Measurements from ENCODE around the gene RTTN.
A peak's percentile ranks its signal among the peaks of the same experiment; 100 is the strongest.

The RTTN gene

DNA sequence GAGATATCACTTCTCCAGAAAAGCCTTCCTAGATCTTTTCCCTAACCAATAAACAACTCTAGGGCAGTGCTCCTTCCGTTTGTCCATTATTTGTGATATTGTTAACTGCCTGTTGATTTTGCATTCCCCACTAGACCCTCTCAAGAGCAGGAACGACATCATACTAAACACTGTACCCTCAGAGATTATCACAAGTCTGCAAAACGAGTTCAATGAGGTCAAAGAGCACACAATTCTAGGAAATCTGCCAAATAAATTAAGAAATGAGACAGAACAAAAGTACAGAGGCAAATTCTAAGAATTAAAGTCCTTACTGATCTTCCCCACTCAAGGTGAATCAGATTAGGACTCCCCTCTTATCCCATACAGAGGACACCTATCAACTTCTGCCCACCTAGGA, 7.6 kb downstream of the RTTN start:
- H3K27ac ChIP-seq (ENCODE audit: low read depth, low read length): no peak overlapping the region
- H3K36me3 ChIP-seq (ENCODE audit: control insufficient read depth, insufficient read depth, low read length): peaks cover 77% of the 10 kb centered on the region
- no peak overlapping the region for H3K9ac ChIP-seq (ENCODE audit: low read length)
- H3K27me3 ChIP-seq (ENCODE audit: control insufficient read depth, insufficient read depth, low read length): no peaks in the 10 kb centered on the region
- no peak overlapping the region for H3K4me3 ChIP-seq (ENCODE audit: low read depth, low read length)
- H3K4me1 ChIP-seq (ENCODE audit: control insufficient read depth, insufficient read depth, low read length): no peaks in the 10 kb centered on the region
- no peaks in the 10 kb centered on the region for H3K9me3 ChIP-seq (ENCODE audit: control insufficient read depth, insufficient read depth, low read depth, low read length)

- H3K36me3 ChIP-seq (ENCODE audit: control insufficient read depth, insufficient read depth, low read length): peaks cover 84% of the 10 kb centered on the region
- H3K27me3 ChIP-seq (ENCODE audit: control insufficient read depth, insufficient read depth, low read length): no peaks in the 10 kb centered on the region
- H3K27ac ChIP-seq (ENCODE audit: low read depth, low read length): no peak overlapping the region
- no peaks in the 10 kb centered on the region for H3K4me1 ChIP-seq (ENCODE audit: control insufficient read depth, insufficient read depth, low read length)
- no peaks in the 10 kb centered on the region for H3K9me3 ChIP-seq (ENCODE audit: control insufficient read depth, insufficient read depth, low read depth, low read length)
- no peak overlapping the region for H3K9ac ChIP-seq (ENCODE audit: low read length)
- H3K4me3 ChIP-seq (ENCODE audit: low read depth, low read length): no peak overlapping the region
Measured at GRCh38 chr18:70197026-70197425, 8.5 kb downstream of the RTTN start.

DNA sequence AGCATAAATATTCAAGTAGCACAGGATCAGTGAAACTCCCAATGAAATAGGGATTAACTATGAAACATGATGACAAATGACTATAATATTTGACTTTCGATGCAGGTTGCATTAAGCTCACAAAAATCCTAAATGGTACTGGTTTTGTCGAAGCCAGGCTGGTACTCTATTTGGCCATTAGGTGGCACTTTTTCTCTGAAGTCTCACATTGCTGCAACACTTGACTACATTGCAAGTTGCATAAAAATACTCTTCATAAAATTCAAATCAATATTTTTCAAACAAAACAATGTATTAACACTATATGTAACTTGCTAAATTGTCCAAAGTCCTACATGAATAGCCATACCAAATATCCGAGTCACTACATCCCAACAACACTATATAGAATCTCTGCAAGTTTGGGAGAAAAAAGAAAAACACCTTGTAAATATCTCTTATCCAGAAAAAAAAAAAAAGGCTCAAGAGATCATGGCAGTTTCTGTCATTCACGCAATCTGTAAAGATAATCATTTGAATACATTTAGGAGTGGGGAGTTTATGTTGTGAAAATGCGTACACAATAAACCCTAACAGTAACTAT, 9.5 kb downstream of the RTTN start:
- Histone ChIP-seq H3K27ac (ENCODE audit: low read depth, low read length) (no peak overlapping the region), H3K9ac (ENCODE audit: low read length) (no peak overlapping the region), H3K4me1 (ENCODE audit: control insufficient read depth, insufficient read depth, low read length) (no peaks in the 10 kb centered on the region), H3K36me3 (ENCODE audit: control insufficient read depth, insufficient read depth, low read length) (peaks cover 86% of the 10 kb centered on the region), H3K9me3 (ENCODE audit: control insufficient read depth, insufficient read depth, low read depth, low read length) (no peaks in the 10 kb centered on the region), H3K27me3 (ENCODE audit: control insufficient read depth, insufficient read depth, low read length) (no peaks in the 10 kb centered on the region), H3K4me3 (ENCODE audit: low read depth, low read length) (no peak overlapping the region)

GRCh38 chr18:70195014-70195614, 10.4 kb downstream of the RTTN start:
- Histone ChIP-seq H3K27me3 (ENCODE audit: control insufficient read depth, insufficient read depth, low read length) (no peaks in the 10 kb centered on the region), H3K4me1 (ENCODE audit: control insufficient read depth, insufficient read depth, low read length) (no peaks in the 10 kb centered on the region), H3K36me3 (ENCODE audit: control insufficient read depth, insufficient read depth, low read length) (peaks cover 82% of the 10 kb centered on the region), H3K9ac (ENCODE audit: low read length) (no peak overlapping the region), H3K9me3 (ENCODE audit: control insufficient read depth, insufficient read depth, low read depth, low read length) (no peaks in the 10 kb centered on the region), H3K27ac (ENCODE audit: low read depth, low read length) (no peak overlapping the region), H3K4me3 (ENCODE audit: low read depth, low read length) (no peak overlapping the region)

- Histone ChIP-seq H3K36me3 (ENCODE audit: control insufficient read depth, insufficient read depth, low read length) (peaks cover 80% of the 10 kb centered on the region), H3K9me3 (ENCODE audit: control insufficient read depth, insufficient read depth, low read depth, low read length) (no peaks in the 10 kb centered on the region), H3K27ac (ENCODE audit: low read depth, low read length) (no peak overlapping the region), H3K9ac (ENCODE audit: low read length) (no peak overlapping the region), H3K27me3 (ENCODE audit: control insufficient read depth, insufficient read depth, low read length) (no peaks in the 10 kb centered on the region), H3K4me3 (ENCODE audit: low read depth, low read length) (no peak overlapping the region), H3K4me1 (ENCODE audit: control insufficient read depth, insufficient read depth, low read length) (no peaks in the 10 kb centered on the region)
Measured at GRCh38 chr18:70194227-70194890, 11.1 kb downstream of the RTTN start.

DNA sequence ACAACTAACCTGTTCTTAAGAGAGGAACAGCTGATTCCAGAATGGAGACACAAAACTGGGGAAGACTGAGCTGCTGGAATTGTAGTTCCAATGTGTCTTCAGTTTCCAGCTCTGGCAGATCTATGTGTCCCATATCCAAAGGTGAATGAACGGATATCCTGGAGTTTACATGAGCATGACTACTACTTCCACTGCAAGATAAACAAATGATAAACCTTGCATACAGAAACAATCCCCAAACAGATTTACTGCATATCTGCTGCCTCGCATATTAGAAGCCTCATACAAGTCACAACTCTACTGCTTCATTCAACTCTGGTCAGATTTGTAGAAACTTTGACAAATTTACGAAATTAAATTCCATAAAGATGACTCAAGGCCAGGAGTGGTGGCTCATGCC, 15.0 kb downstream of the RTTN start:
- H3K36me3 ChIP-seq (ENCODE audit: control insufficient read depth, insufficient read depth, low read length): peaks cover 72% of the 10 kb centered on the region
- H3K27me3 ChIP-seq (ENCODE audit: control insufficient read depth, insufficient read depth, low read length): no peaks in the 10 kb centered on the region
- H3K9me3 ChIP-seq (ENCODE audit: control insufficient read depth, insufficient read depth, low read depth, low read length): no peaks in the 10 kb centered on the region
- no peak overlapping the region for H3K9ac ChIP-seq (ENCODE audit: low read length)
- H3K27ac ChIP-seq (ENCODE audit: low read depth, low read length): no peak overlapping the region
- H3K4me1 ChIP-seq (ENCODE audit: control insufficient read depth, insufficient read depth, low read length): no peaks in the 10 kb centered on the region
- no peak overlapping the region for H3K4me3 ChIP-seq (ENCODE audit: low read depth, low read length)

DNA sequence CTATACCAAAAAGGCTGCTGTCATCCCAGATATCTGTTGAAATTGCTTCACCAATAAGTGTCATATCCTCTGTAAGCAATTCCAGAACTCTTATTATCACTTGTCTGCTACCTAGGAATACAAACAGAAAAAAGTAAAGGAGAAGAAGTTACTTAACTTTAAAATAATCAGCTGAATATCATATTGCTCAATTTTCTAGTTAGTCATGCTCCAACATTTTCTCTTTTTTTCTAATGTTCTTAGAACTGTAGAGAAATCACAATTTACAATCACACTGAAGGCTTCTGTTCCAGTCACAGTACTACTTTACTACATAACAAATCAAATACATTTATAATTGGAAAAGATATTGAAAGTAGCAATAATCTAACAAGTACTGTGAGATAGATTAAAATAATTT, 17.4 kb downstream of the RTTN start:
- Histone ChIP-seq H3K4me1 (ENCODE audit: control insufficient read depth, insufficient read depth, low read length) (no peaks in the 10 kb centered on the region), H3K27me3 (ENCODE audit: control insufficient read depth, insufficient read depth, low read length) (no peaks in the 10 kb centered on the region), H3K9ac (ENCODE audit: low read length) (no peak overlapping the region), H3K9me3 (ENCODE audit: control insufficient read depth, insufficient read depth, low read depth, low read length) (no peaks in the 10 kb centered on the region), H3K27ac (ENCODE audit: low read depth, low read length) (no peak overlapping the region), H3K4me3 (ENCODE audit: low read depth, low read length) (no peak overlapping the region), H3K36me3 (ENCODE audit: control insufficient read depth, insufficient read depth, low read length) (peaks cover 64% of the 10 kb centered on the region)

DNA sequence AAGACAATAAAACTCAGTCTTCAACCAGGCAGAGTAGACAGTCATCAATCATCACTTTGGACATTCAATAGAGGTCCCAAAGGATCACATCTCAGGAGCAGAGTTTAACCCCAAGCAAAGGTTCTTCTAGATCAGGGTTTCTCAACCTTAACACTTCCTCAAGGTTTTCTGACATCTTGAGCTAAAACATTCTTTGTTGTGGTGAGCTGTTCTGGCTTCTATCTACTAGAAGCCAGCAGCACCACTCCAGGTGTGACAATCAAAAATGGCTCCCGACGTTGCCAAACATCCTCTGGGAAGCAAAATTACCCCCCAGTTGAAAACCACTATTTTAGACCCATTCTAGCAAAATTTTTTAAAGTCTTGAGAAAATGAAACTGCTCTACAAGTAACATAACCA, 22.0 kb downstream of the RTTN start:
- Histone ChIP-seq H3K4me1 (ENCODE audit: control insufficient read depth, insufficient read depth, low read length) (no peaks in the 10 kb centered on the region; the same call in 1 of the 2 replicates), H3K27me3 (ENCODE audit: control insufficient read depth, insufficient read depth, low read length) (no peaks in the 10 kb centered on the region), H3K27ac (ENCODE audit: low read depth, low read length) (no peak overlapping the region), H3K9ac (ENCODE audit: low read length) (no peak overlapping the region), H3K9me3 (ENCODE audit: control insufficient read depth, insufficient read depth, low read depth, low read length) (no peaks in the 10 kb centered on the region), H3K36me3 (ENCODE audit: control insufficient read depth, insufficient read depth, low read length) (peaks cover 33% of the 10 kb centered on the region), H3K4me3 (ENCODE audit: low read depth, low read length) (no peak overlapping the region)

DNA sequence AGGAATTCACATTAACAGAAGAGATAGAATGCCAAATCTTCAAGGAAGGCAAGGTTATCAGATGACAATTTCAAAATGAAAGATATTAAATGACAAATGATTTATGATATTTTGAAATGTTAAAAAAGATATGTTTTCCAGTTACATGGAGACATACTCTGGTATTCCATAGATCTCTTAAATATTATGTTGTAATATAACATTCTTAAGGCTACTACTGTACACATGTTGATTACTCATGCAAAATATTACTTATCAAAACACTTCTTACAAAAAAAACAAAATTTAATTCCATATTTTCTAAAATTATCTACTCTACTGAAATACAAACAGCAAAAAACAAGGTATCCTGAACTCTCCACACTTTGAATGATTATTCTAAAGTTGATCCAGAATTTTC, 22.9 kb downstream of the RTTN start:
- H3K9ac ChIP-seq (ENCODE audit: low read length): no peak overlapping the region
- H3K27me3 ChIP-seq (ENCODE audit: control insufficient read depth, insufficient read depth, low read length): no peaks in the 10 kb centered on the region
- no peaks in the 10 kb centered on the region; the same call in 1 of the 2 replicates for H3K4me1 ChIP-seq (ENCODE audit: control insufficient read depth, insufficient read depth, low read length)
- no peak overlapping the region for H3K27ac ChIP-seq (ENCODE audit: low read depth, low read length)
- H3K36me3 ChIP-seq (ENCODE audit: control insufficient read depth, insufficient read depth, low read length): peaks cover 28% of the 10 kb centered on the region
- no peaks in the 10 kb centered on the region for H3K9me3 ChIP-seq (ENCODE audit: control insufficient read depth, insufficient read depth, low read depth, low read length)
- no peak overlapping the region for H3K4me3 ChIP-seq (ENCODE audit: low read depth, low read length)

DNA sequence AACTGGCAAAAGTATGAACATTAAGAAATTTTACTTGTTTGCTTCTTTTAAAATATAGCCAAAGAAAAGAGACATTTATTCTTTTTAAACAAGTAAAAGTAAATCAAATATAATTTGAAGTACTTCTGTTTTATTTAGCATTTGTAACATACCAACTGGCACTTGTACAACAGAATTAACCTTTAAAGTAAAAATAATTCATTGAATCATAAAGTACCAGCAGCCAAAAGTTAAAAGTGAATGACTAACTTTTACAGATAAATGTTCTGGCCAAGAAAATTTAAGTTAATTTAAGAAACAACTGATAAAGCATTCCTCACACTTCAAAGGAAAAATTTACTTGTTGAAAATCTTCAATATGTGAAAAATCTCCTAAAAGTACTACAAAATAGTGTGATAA, 23.8 kb downstream of the RTTN start:
- H3K27ac ChIP-seq (ENCODE audit: low read depth, low read length): peak overlapping the region; percentile 21; the same call in 1 of the 2 replicates
- H3K36me3 ChIP-seq (ENCODE audit: control insufficient read depth, insufficient read depth, low read length): peaks cover 21% of the 10 kb centered on the region
- no peak overlapping the region for H3K4me3 ChIP-seq (ENCODE audit: low read depth, low read length)
- H3K27me3 ChIP-seq (ENCODE audit: control insufficient read depth, insufficient read depth, low read length): no peaks in the 10 kb centered on the region
- H3K9me3 ChIP-seq (ENCODE audit: control insufficient read depth, insufficient read depth, low read depth, low read length): no peaks in the 10 kb centered on the region
- H3K4me1 ChIP-seq (ENCODE audit: control insufficient read depth, insufficient read depth, low read length): no peaks in the 10 kb centered on the region; the same call in 1 of the 2 replicates
- H3K9ac ChIP-seq (ENCODE audit: low read length): no peak overlapping the region

DNA sequence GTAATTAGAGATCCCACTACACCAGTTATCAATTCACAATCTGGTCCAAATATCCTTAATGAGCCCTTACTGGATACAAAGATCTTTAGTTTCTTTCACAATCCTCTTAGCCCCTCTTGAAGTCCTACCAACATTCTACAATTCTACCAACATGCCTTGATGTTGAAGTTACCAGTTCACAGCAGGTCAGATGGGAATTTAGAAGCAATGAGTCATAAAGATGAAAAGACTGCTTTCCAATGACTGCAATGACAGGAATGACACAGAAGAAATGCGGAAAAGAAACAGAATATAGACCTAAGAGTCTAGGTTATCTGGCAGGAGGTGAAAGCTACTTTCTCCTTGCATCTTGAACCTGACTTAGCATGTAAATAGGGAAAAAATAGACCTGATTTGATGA, 24.5 kb downstream of the RTTN start:
- Histone ChIP-seq H3K36me3 (ENCODE audit: control insufficient read depth, insufficient read depth, low read length) (peaks cover 20% of the 10 kb centered on the region), H3K4me3 (ENCODE audit: low read depth, low read length) (no peak overlapping the region), H3K27me3 (ENCODE audit: control insufficient read depth, insufficient read depth, low read length) (no peaks in the 10 kb centered on the region), H3K9me3 (ENCODE audit: control insufficient read depth, insufficient read depth, low read depth, low read length) (no peaks in the 10 kb centered on the region), H3K9ac (ENCODE audit: low read length) (no peak overlapping the region), H3K27ac (ENCODE audit: low read depth, low read length) (no peak overlapping the region), H3K4me1 (ENCODE audit: control insufficient read depth, insufficient read depth, low read length) (no peaks in the 10 kb centered on the region; the same call in 1 of the 2 replicates)
